CMK (cell line): Measurements from ENCODE around the gene DGKQ.
"Not testable (repeated sequence)": the region's sequence is repeated elsewhere in the genome, so short reads cannot be mapped to it uniquely, and the experiment has no call there.

Experiments
- DNase-seq: peaks from one replicate; pipeline ENCODE4 v3.0.0-alpha.2; 2010; ENCODE audit warnings: low read depth

DGKQ gene

DNA sequence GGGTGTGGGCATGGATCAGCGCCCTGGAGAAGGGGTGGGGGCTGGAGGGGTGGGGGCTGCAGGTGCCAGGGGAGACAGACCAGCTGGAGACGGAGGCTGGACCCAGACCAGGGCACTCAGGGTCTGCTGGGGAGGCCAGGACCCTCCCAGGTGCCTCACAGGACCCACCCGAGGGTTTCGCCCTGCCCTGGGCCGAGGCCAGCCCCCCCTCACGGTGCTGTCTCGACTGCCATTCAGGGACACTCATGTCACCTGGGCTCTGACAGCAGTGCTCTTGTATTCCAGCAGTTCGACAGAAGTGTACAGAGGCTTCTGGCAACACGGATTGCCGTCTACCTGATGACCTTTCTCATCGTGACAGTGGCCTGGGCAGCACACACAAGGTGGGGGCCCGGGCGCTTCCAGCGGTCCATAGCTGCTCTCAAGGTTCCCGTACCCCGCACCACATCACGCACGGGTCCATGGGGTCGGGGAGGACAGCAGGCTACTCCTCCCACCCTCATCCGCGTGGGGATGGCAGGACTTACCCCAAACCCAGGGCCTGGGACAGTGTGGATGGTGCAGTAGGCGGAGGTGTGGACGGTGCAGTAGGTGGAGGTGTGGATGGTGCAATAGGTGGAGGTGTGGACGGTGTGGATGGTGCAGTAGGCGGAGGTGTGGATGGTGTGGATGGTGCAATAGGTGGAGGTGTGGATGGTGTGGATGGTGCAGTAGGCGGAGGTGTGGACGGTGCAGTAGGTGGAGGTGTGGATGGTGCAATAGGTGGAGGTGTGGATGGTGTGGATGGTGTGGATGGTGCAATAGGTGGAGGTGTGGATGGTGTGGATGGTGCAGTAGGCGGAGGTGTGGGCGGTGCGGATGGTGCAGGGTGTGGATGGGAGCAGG, 23.0 kb downstream of the DGKQ start:
- DNase-seq, result no peak

DNA sequence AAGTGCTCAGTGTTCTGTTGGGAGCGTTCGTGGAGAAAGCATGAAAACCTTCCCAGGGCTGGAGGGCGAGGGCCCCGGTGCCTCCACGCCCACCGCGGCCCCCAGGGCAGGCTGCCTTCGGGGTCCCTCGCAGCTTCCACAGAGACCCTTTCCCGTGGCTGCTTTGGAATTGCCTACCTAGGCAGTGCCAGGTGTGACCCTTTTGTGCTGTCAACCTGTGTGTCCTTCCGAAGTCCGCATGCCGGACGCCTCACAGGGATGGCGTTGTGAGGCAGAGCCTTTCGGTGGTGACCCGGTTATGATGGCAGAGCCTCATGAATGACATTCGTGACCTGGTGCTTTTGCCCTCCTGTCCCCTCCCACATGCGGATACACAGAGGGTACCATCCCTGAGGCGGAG, 23.7 kb downstream of the DGKQ start:
- DNase-seq, result no peak

GRCh38 chr4:948936-949300, 24.5 kb downstream of the DGKQ start:
- no peak for DNase-seq

DNA sequence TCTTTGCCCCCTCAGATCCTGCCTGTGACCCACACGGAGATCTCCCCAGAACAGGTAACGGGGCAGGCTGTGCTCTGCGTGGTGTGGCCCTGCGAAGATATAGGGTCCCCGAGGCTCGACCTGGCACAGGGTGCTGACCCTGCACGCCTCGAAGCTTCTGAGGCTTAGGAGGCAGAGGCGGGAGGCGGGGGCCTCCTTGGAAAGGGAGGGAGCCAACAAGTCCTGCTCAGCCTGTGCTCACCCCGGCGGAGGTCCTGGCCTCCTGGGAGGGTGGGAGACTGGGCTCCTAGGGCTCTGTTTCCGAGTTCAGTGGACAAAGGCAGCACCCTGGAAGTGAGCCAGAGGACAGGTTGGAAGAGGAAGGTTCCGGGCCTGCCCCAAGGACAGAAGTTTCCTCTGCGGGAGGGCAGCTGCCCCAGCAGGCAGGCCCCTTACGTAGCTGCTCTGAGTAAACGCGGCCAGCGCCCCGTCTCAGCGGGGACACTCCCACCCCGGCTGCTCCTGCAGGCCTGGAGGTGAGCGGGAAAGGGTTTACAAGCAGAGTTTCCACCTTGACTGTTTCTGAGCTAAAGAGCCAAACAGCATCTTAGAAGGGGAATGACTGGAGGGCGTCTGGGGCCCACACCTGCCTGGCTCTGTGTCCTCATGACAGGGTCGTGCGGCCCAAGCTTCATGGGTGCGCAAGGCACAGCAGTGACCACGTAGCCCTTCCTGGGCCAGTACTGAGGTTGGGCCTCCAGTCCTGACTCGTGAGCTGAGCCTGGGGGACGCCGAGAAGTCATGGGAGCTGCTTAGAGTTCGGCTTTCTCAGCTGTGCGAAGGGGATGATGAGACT, 25.1 kb downstream of the DGKQ start:
- DNase-seq, result no peak

- no peak for DNase-seq
These were observed 25.8 kb downstream of the DGKQ start for GRCh38 chr4:947491-947971.

DNA sequence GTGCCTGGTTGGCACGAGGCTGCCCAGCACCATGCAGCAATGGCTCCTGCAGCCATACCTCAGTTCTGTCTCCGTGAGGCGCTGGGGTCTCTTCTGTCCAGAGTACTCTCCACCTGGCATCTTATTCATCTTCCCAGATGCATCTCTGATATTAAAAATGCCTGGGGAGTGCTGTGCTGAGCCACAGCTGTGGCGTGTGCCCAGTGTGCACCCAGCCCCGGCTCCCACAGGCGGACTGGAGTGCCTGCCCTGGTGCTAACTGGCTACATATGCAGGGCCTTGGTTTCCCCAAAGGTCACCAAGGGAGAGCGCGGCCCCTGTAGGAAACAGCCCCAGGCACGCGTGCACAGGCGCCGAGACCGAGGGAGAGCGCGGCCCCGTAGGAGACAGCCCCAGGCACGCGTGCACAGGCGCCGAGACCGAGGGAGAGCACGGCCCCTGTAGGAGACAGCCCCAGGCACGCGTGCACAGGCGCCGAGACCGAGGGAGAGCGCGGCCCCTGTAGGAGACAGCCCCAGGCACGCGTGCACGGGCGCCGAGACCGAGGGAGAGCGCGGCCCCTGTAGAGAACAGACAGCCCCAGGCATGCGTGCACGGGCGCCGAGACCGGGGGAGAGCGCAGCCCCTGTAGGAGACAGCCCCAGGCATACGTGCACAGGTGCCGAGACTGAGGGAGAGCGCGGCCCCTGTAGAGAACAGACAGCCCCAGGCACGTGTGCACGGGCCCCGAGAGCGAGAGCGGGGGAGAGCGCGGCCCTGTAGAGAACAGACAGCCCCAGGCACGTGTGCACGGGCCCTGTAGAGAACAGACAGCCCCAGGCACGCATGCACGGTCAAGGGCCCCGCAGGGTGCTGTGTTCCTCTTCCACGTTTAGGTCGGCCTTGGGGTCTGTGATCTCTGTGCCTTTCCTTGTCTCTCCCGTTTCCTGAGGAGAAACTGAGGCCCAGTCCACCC, 26.6 kb downstream of the DGKQ start:
- no peak for DNase-seq

- DNase-seq, result no peak
These were observed 27.3 kb downstream of the DGKQ start for GRCh38 chr4:946103-946450.

DNA sequence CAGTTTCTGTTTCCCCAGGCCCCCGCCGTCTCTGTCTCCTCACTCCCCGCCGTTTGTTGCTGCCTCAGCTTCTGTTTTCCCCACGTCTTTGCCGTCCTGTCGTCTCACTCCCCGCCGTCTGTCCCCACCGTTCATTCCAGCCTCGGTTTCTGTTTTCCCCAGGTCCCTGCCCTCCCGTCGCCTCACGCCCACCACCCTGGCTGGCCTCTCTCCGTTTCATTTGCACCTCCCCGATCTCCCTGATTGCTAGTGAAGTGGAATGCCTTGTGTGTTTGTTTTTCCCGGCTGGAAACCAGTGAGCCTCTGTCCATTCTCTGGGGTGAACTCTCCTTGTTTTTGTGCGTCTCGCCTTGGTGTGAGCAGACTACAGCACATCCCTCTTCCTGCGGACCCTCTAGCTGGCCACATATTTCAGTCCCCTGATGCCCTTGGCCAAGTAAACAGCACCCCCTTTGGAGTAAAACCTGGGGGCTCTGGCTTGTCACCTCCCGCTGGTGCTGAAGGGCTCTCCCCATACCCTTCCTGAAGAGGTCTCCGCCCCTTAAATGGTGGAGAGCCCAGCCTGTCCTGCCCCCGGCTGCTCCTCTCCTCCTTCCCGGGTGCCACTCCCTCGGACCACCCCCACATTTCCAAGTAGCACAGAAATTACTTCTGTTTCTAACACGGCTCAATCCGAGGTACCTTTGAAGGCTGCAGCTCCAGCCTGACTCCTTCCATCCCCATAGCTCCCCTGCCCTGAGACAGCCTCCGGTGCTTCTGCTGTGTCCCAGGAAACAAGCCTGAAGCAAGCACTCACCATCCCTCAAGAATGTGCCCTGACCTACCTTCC, 27.9 kb downstream of the DGKQ start:
- no peak for DNase-seq

DNA sequence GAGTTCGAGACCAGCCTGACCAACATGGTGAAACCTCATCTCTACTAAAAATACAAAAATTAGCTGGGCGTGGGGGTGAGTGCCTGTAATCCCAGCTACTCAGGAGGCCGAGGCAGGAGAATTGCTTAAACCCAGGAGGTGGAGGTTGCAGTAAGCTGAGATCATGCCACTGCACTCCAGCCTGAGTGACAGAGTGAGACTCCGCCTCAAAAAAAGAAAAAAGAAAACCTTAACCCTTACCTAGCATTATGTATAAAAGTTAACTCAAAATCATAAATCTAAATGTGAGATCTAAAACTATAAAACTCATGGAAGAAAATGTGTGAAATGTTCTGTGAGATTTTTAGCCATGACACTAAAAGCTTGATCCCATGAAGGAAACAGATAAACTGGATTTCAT, 33.9 kb downstream of the DGKQ start:
- DNase-seq, result not testable (repeated sequence)

DNA sequence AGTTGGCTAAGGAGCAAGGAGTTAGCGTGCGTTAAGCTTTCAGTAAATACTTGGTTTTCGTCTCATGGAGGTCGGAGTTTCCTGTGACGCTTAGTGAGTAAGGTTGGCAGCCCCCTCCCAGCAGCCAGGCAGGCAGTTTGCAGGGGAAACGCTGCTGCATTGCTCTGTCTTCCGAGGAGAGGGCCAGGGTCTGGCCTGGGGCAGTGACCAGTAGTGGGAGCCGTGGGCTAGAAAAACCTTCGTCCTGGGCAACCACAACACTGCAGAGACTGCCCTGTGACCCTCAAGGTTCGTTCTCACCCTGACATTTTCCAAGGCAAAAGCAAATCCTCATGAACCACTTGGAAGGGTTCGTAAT, 40.7 kb downstream of the DGKQ start:
- no peak for DNase-seq

DNA sequence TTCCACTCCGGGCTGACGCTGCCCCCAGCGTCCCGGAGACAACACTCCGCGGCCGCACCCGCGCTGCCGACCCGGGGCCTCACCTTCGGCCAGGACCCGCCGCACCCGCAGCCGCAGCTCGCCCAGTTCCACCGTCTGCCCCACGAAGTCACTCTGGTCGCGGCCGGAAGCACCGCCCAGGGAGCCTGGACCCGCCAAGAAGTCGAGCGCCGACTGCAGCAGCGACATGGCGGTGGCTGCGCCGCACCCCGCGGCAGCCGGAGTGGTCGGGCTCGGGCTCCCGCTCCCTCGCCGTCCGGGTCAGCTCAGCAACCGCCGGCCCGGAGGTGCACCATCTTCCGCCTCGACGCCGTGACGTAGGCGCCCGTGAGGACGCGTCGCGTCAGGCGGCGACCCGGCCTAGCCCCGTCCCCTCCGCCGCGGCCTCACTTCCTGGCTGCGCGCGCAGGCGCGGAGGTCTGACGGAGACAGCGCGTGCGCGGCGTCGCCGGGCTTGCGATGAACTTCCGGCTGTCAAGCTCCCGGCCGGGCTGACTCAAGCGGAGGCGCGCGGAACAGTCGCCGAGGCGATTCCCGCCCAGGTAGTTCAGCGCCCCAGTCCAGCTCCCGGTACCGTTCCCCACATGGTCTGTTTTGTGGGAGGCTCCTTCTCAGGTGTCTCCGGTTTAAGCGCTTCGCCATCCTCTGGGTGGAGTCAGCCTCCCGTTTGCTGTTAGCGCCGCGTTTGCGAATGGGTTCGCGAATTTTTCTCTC, 41.2 kb downstream of the DGKQ start, which contains the start of the genes GAK and TMEM175:
Gene GAK, minus strand, starts transcription at position 357 of the 753 bp plus-strand sequence. Its CDS starts 129 bp downstream, at position 228.
Gene TMEM175, plus strand, starts transcription at position 501 of the 753 bp plus-strand sequence. CDS start 15,280 bp downstream, outside the sequence.
- peak; percentile 87 for DNase-seq

DNA sequence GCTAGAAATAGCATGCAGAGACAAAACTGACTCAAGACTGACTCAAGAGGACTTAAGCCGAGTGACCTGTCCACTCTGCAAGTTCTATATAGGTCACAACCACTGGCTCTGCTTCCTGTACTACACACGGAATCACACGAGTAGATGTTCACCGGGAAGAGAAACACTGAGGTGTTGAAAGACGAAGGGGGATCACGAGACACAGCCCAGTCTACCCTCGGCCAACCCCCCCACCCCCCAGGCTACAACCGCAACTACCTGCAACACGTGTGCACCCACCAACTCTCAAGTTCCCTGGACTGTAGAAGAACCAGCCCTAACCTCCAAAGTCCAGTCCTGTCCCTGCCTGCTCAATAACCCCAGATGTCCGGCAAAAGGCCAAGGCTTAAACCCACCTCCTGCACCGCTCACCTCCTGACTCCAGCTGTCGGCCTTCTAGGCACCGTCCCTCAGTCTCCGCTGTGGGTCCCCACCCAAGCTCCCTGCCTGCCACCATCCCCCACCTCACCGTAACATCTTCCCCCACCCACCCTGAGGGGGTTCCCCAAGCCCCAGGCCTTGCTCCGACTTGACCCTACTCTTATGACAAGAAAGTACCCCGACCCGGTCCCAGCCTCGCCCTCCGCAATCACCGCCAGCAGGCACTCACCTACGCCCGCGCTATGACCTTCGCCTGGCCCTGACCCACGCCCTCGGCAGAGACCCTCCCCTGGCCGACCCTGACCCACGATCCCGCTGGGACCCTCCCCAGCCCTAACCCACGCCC, 42.0 kb downstream of the DGKQ start:
- no peak for DNase-seq

GRCh38 chr4:930827-931193, 42.6 kb downstream of the DGKQ start:
- DNase-seq, result no peak

DNA sequence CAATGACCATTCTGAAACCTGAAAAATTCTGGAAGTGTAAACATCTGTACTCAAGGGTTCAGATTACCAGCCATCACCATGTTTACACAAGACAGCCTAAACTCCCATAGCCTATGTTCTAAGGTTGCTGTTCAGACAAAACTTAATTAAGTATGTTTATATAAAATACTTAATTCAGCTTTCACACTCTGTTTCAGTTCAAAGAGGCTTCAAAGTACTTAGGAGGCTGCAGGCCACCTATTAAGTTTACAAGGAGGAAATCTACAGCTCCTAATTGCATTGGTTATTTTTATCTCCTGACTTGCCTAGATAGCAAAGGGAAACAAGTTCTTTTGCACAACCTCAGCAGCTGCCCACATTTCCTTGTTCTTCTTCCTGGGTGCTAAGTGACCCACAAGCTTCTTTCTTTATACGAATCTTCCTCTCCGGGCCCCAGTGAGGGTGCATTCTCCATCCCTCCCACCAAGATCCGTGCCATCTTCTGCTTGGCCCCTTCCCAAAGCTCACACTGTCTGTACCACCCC, 43.3 kb downstream of the DGKQ start:
- no peak for DNase-seq

DNA sequence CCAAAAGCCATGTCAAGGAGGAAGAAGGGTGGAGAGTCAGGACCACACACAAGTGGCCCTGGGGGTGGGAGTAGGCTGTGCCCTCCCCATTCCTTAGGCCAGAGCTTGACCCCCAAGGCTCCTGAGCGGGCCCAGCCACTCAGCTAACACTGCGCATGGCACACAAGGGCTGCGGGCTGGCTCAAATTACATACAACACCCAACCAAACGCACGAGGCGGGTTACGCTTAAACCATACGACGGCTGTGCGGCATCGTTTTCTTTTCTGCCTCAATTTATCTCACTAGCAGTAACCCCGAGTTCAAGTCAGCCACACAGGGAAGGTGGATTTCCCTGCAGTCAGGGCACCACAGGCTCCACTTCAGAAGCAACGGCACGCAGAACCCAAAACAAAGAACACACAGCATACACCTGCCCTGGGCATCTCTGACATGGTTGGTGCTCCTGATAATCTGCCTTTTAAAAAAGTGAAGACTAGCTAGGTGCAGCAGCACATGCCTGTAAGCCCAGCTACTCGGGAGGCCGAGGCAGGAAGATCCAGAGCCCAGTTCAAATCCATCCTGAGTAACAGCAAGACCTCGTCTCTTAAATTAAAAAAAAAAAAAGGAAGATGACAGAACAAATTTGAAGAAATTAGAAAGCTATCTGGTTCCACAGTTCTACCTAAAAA, 44.1 kb downstream of the DGKQ start:
- no peak for DNase-seq

- not testable (repeated sequence) for DNase-seq
These were observed 45.8 kb downstream of the DGKQ start for GRCh38 chr4:927566-927965.

DNA sequence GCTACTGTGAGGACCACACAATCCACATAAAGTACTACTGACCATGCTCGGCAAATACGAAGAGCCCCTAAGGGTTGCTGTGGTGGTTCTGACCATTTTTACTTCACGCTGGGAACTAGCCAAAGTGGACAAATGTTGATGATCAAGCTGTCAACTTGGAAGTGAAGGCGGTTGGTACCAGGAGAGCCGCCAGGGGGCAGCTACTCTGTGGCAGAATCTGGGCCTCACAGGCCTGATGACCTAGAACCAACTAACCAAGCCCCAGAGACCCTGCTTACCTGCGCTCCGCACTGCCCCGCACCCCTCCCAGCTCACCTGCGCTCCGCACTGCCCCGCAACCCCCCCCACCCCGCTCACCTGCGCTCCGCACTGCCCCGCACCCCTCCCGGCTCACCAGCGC, 46.8 kb downstream of the DGKQ start:
- DNase-seq, result no peak

GRCh38 chr4:925771-926500, 47.4 kb downstream of the DGKQ start:
- DNase-seq, result no peak
